Chondrocyte (in vitro differentiated cells): ENCODE data around the gene TJP3. TPM values are rescaled to one million over a fixed set of nuclear protein-coding genes. Genes with fewer than 3 reads are reported as not detected.
A peak's percentile ranks its signal among the peaks of the same experiment; 100 is the strongest.

ENCODE experiments used
- DNase-seq: peaks from one replicate; pipeline ENCODE4 v3.0.0; 2021; ENCODE audit warnings: mixed read lengths, low spot score
- H3K27ac Mint-ChIP-seq: one replicate; pipeline ENCODE4 v1.8.0; 2021; ENCODE audit warnings: mild to moderate bottlenecking, moderate library complexity, mixed read lengths; ENCODE audit not compliant: unreplicated experiment
- H3K27me3 Mint-ChIP-seq: 2 replicates; pipeline ENCODE4 v1.8.0; 2021; ENCODE audit warnings: low read depth, mixed read lengths
- H3K36me3 Mint-ChIP-seq: 2 replicates; pipeline ENCODE4 v1.8.0; 2021; ENCODE audit warnings: low read depth, mixed read lengths
- H3K4me1 Mint-ChIP-seq: 2 replicates; pipeline ENCODE4 v1.8.0; 2021; ENCODE audit warnings: low read depth, mild to moderate bottlenecking, mixed read lengths
- H3K4me3 Mint-ChIP-seq: one replicate; pipeline ENCODE4 v1.8.0; 2021; ENCODE audit warnings: mild to moderate bottlenecking, moderate library complexity, mixed read lengths; ENCODE audit not compliant: unreplicated experiment
- H3K9me3 Mint-ChIP-seq: 2 replicates; pipeline ENCODE4 v1.8.0; 2021; ENCODE audit warnings: low read depth, mixed read lengths
- CTCF ChIP-seq: fragments of 200-600 bp; sonication (generic); IDR thresholded peaks from 2 replicates; pipeline ENCODE4 v1.5.0; 2021; ENCODE audit warnings: antibody characterized with exemption, mild to moderate bottlenecking, moderate library complexity
- total RNA-seq: library from RNA; stranded (reverse); gene quantifications from 3 replicates; pipeline ENCODE4 v1.2.1, GENCODE V29; 2021

The TJP3 gene
- total RNA-seq, 1 donor from 2014 or later = not detected

DNA sequence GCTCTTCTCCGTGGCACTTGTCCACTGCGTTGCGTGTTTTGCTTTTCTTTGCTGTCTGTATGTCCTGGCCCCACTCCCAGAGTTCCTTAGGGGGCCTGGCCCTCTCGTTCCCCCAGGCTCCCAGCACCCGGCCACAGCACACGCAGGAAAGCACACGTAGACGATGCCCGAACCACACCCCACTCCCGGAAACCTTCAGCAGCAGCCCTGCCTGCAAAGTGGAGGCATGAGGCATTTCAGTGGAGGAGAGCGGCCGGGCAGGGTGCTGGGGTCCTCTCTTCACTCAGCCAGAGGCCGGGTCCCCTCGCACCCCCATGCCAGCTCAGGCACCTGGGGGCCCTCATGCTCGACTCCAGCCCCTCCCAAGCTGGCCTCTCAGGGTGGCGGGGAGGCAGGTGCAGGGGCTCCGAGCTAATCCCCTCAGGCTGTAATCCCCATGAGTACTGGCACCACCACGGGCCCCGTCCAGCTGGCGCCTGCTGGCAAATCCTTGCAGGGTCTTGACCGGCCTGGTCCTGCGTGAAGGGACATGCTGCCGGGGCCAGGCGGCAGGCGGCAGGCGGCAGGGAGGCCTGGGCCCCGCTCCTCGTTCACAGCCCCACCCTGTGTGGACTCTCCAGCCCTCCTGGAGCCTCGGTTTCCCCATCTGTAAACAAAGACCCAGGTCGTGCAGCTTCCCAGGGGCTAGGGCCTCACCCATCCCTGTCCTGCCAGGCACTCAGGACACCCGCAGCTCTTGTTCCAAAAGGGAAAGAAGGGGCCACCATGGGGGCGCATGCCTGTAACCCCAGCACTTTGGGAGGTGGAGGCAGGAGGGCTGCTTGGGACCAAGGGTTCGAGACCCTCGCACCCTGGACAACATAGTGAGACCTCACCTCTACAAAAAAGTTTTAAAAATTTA, 14.9 kb upstream of the TJP3 start:
- peaks cover 36% of the 10 kb centered on the region for H3K4me1 Mint-ChIP-seq
- H3K4me3 Mint-ChIP-seq = no peak overlapping the region

GRCh38 chr19:3694361-3695123, 13.6 kb upstream of the TJP3 start:
- H3K4me3 Mint-ChIP-seq = no peak overlapping the region
- TF ChIP-seq CTCF = no peak
- DNase-seq = peak; percentile 85
- no peaks in the 10 kb centered on the region for H3K9me3 Mint-ChIP-seq
- no peaks in the 10 kb centered on the region for H3K27me3 Mint-ChIP-seq
- no peaks in the 10 kb centered on the region for H3K36me3 Mint-ChIP-seq
- peaks cover 38% of the 10 kb centered on the region for H3K4me1 Mint-ChIP-seq
- H3K27ac Mint-ChIP-seq = no peak overlapping the region

More for the DNA sequence above, 14.9 kb upstream of the TJP3 start:
- H3K9me3 Mint-ChIP-seq = no peaks in the 10 kb centered on the region
- TF ChIP-seq CTCF = no peak
- peak overlapping the region; percentile 81 for H3K27ac Mint-ChIP-seq
- H3K27me3 Mint-ChIP-seq = no peaks in the 10 kb centered on the region
- no peaks in the 10 kb centered on the region for H3K36me3 Mint-ChIP-seq
- peak; percentile 77 for DNase-seq

DNA sequence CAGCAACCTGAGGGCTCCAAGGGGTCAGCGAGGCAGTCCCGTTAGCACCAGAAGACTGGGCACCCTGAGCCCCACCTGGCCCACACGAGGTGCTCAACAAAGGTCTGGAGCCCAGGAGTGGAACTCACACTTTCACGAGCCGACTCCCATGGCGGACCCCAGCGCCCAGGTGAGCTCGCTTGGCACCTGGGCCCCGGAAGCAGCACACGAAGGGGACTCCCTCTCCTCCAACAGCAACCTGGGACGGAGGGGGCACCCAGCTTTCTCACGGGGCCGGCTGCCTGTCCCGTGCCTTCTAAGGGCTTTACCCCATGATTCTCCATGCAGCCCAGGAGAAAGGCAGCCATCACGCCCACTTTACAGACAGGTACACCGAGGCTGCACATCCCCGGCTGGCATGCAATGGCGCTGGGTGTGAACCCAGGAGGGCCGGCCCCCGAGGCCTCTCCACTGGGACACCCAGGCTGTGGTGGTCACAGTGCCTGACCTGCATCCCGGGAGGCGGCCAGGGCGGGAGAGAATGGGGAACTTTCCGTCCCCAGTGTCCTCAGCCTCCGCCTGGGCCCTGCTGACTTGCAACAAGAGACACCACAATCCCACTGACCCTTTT, 13.0 kb upstream of the TJP3 start:
- DNase-seq = no peak
- H3K4me1 Mint-ChIP-seq = peaks cover 36% of the 10 kb centered on the region
- no peaks in the 10 kb centered on the region for H3K36me3 Mint-ChIP-seq
- H3K27me3 Mint-ChIP-seq = no peaks in the 10 kb centered on the region
- H3K9me3 Mint-ChIP-seq = no peaks in the 10 kb centered on the region
- TF ChIP-seq CTCF = no peak
- no peak overlapping the region for H3K27ac Mint-ChIP-seq
- no peak overlapping the region for H3K4me3 Mint-ChIP-seq

GRCh38 chr19:3695986-3696659, 12.1 kb upstream of the TJP3 start:
- Mint-ChIP-seq H3K36me3 (no peaks in the 10 kb centered on the region), H3K9me3 (no peaks in the 10 kb centered on the region), H3K27me3 (no peaks in the 10 kb centered on the region), H3K4me3 (no peak overlapping the region), H3K4me1 (peaks cover 40% of the 10 kb centered on the region), H3K27ac (no peak overlapping the region)
- no peak for DNase-seq
- no peak for TF ChIP-seq CTCF

DNA sequence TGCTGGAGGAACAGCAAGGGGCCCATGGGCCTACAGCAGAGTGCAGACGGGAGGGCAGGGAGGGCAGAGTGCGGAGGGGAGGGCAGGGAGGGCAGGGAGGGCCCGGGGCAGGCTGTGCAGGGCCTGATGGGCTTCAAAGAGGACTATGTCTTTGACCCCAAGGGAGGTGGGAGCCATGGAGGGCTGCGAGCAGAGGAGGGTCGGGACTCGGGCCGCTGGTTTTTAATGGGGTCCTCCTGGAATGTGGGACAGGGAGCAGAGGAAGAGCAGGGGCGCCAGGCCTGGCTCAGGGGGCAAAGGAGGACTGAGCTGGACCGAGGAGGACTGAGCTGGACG, 11.6 kb upstream of the TJP3 start:
- Mint-ChIP-seq H3K27me3 (no peaks in the 10 kb centered on the region), H3K4me1 (peaks cover 36% of the 10 kb centered on the region), H3K27ac (no peak overlapping the region), H3K36me3 (no peaks in the 10 kb centered on the region), H3K4me3 (no peak overlapping the region), H3K9me3 (no peaks in the 10 kb centered on the region)
- no peak for DNase-seq
- no peak for TF ChIP-seq CTCF
